Measurements from ENCODE around the gene FLVCR1.

FLVCR1 gene

GRCh38 chr1:212857992-212858460, at the start of gene FLVCR1:
FLVCR1 (plus strand) TSS chr1:212858275; CDS start chr1:212858453, 178 bp downstream.
- TF ChIP-seq EGR1 (IDR thresholded peaks at IDR 0.05) (peak; percentile 78; the same call in 1 of the 2 replicates), TCF12 (IDR thresholded peaks at IDR 0.05; ENCODE audit: low read depth) (peak; percentile 29; the same call in 1 of the 2 replicates), MAX (IDR thresholded peaks at IDR 0.05) (peak; percentile 88), ZBTB7A (IDR thresholded peaks at IDR 0.05; ENCODE audit: low read depth) (peak; percentile 88), CEBPB (IDR thresholded peaks at IDR 0.05) (no peak), CREB1 (IDR thresholded peaks at IDR 0.05; ENCODE audit: low read depth) (peak; percentile 54), REST (IDR thresholded peaks at IDR 0.05; ENCODE audit: low read depth) (no peak), YY1 (IDR thresholded peaks at IDR 0.05; ENCODE audit: low read depth) (peak; percentile 67; the same call in 1 of the 2 replicates), TAF1 (IDR thresholded peaks at IDR 0.05; ENCODE audit: low read depth) (peak; percentile 74; the same call in 1 of the 2 replicates)

- TF ChIP-seq USF1 (IDR thresholded peaks at IDR 0.05) (no peak), RAD21 (IDR thresholded peaks at IDR 0.05; ENCODE audit: low read depth) (peak; percentile 22; the same call in 1 of the 2 replicates), NFIC (IDR thresholded peaks at IDR 0.05) (no peak)
Observed at GRCh38 chr1:212814537-212815334, 43.3 kb upstream of the FLVCR1 start.

- no peak for TF ChIP-seq MAX (IDR thresholded peaks at IDR 0.05)
- TF ChIP-seq NFIC (IDR thresholded peaks at IDR 0.05): no peak
- TF ChIP-seq REST (IDR thresholded peaks at IDR 0.05; ENCODE audit: low read depth): no peak
- no peak for TF ChIP-seq EGR1 (IDR thresholded peaks at IDR 0.05)
Observed at GRCh38 chr1:212816567-212817278, 41.4 kb upstream of the FLVCR1 start.

GRCh38 chr1:212819726-212820125, 38.3 kb upstream of the FLVCR1 start:
- TF ChIP-seq REST (IDR thresholded peaks at IDR 0.05; ENCODE audit: low read depth): no peak
- no peak for TF ChIP-seq FOXM1 (IDR thresholded peaks at IDR 0.05; ENCODE audit: borderline replicate concordance, low read depth)
- no peak for TF ChIP-seq CEBPB (IDR thresholded peaks at IDR 0.05)

- no peak for TF ChIP-seq ZBTB7A (IDR thresholded peaks at IDR 0.05; ENCODE audit: low read depth)
- no peak for TF ChIP-seq EGR1 (IDR thresholded peaks at IDR 0.05)
- TF ChIP-seq RAD21 (IDR thresholded peaks at IDR 0.05; ENCODE audit: low read depth): no peak
- no peak for TF ChIP-seq CREB1 (IDR thresholded peaks at IDR 0.05; ENCODE audit: low read depth)
- no peak for TF ChIP-seq EP300 (IDR thresholded peaks at IDR 0.05; ENCODE audit: borderline replicate concordance)
- no peak for TF ChIP-seq MAX (IDR thresholded peaks at IDR 0.05)
- TF ChIP-seq TAF1 (IDR thresholded peaks at IDR 0.05; ENCODE audit: low read depth): no peak
- no peak for TF ChIP-seq NFIC (IDR thresholded peaks at IDR 0.05)
Observed at GRCh38 chr1:212820969-212821368, 37.1 kb upstream of the FLVCR1 start.

All from Ishikawa (cell line).